LNCAP (cell line): ENCODE results near the gene FSD1L.

Experiments used
- TF ChIP-seq, protein P1 (sequence below): fragments of 450-650 bp; IDR thresholded peaks from 2 replicates; pipeline ENCODE4 v1.5.1; 2017; ENCODE audit warnings: mild to moderate bottlenecking

The FSD1L gene

DNA sequence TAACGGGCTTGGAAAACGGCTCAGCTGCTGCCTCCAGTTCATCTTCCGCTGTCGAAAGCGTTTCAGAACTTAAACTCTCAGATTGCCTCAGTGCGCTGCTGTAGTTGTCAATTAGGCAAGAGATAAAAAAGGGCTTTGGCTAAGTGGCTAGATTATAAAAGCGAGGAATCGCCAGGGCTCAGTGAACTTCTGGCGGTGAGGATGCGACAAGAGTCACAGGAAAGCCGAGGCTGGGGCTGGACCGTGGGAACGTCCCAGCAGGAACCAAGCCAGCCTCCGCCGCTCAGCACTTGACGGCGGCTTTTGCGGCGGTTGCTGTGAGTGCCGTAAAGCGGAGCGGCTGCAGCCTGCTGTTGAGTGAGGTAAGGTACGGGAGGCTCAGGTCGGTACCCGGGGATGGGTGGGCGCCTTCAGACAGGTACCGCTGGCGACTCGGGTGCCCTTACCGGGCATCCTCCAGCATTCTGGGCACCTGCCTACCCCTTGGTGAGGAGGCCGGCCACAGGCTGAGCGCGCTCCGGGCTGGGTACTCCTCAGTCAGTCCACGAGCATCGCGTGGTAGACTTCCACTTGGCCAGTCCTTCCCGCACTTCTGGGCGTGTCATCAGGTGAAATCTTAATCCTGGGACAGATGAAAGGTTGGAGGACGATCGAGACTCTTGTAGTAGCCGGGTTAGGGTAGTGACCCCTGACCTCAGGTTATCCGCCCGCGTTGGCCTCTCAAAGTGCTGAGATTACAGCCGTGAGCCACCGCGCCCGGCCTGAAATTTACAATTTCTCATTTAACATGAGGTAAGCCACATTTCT, 110.2 kb downstream of the FSD1L start, which contains the start of gene FKTN:
Gene FKTN, plus strand, starts transcription at position 328 of the 807 bp plus-strand sequence. CDS start 16,902 bp downstream, outside the sequence.
- TF ChIP-seq, protein P1, sequence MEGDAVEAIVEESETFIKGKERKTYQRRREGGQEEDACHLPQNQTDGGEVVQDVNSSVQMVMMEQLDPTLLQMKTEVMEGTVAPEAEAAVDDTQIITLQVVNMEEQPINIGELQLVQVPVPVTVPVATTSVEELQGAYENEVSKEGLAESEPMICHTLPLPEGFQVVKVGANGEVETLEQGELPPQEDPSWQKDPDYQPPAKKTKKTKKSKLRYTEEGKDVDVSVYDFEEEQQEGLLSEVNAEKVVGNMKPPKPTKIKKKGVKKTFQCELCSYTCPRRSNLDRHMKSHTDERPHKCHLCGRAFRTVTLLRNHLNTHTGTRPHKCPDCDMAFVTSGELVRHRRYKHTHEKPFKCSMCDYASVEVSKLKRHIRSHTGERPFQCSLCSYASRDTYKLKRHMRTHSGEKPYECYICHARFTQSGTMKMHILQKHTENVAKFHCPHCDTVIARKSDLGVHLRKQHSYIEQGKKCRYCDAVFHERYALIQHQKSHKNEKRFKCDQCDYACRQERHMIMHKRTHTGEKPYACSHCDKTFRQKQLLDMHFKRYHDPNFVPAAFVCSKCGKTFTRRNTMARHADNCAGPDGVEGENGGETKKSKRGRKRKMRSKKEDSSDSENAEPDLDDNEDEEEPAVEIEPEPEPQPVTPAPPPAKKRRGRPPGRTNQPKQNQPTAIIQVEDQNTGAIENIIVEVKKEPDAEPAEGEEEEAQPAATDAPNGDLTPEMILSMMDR, result no peak

DNA sequence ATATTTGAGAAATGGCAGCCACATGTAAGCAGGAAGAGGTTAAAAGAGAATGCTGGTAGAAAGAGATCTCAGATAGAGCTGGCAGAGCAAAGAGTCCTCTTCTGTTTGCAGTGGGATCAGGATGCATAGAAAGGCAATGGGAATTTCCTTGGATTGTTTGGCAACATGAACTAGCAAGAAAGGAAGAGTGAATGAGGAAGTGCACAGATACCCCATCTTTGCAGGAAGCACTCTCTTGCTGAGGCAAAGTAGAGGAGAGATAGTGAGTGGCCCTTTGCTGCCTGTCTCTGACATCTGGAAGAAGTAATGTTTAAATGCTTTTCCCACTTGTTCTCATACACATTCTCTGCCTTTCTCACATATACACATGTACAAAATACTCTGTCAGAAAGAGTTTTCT, 124.6 kb downstream of the FSD1L start:
- TF ChIP-seq, protein P1, result no peak

DNA sequence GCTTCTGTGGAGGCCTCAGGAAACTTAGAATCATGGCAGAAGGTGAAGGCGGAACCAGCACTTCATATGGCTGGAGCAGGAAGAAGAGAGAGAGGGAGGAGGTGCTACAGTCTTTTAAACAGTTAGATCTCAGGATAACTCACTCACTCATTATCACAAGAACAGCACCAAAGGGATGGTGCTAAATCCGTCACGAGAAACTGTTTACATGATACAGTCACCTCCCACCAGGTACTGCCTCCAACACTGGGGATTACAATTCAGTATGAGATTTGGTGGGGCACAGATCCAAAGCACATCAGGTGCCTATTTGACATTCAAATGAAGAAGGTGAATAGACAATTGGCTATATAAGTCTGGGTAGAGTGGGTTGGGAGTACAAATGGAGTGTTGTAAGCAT, 145.3 kb downstream of the FSD1L start:
- TF ChIP-seq, protein P1, result no peak
